CD8-positive, alpha-beta memory T cell (primary cell): ENCODE results near the gene UBXN10. TPM values are rescaled to one million over a fixed set of nuclear protein-coding genes. Genes with fewer than 3 reads are reported as not detected.
A peak's percentile ranks its signal among the peaks of the same experiment; 100 is the strongest.

ENCODE experiments used
- CTCF ChIA-PET: fragments of 350-600 bp; sonication (Branson Sonifier 250); formaldehyde crosslinking; loops from one replicate; lab custom pipeline; 2021; ENCODE audit warnings: antibody characterized with exemption; lab: Charles Lee
- POLR2A ChIA-PET: fragments of 350-600 bp; sonication (Branson Sonifier 250); formaldehyde crosslinking; loops from one replicate; lab custom pipeline; 2021; ENCODE audit warnings: antibody characterized with exemption; lab: Charles Lee
- DNase-seq, 5 donors: peaks; one replicate each; pipeline versions ENCODE4 v3.0.0 to v3.0.0-alpha.2; 2020 to 2022; ENCODE audit warnings: mixed read lengths in 1 of 5
- H3K27ac ChIP-seq: one replicate; pipeline ENCODE4 v1.7.0; 2013; ENCODE audit warnings: low read depth, mild to moderate bottlenecking, low read length, moderate library complexity
- H3K27me3 ChIP-seq: 2 replicates; pipeline ENCODE4 v1.7.0; 2013; ENCODE audit warnings: low read length, mild to moderate bottlenecking; ENCODE audit not compliant: insufficient read depth, poor library complexity, severe bottlenecking
- H3K36me3 ChIP-seq: 2 replicates; pipeline ENCODE4 v1.7.0; 2013; ENCODE audit warnings: mild to moderate bottlenecking, low read length, moderate library complexity; ENCODE audit not compliant: insufficient read depth
- H3K4me1 ChIP-seq: 2 replicates; pipeline ENCODE4 v1.7.0; 2013; ENCODE audit warnings: mild to moderate bottlenecking, low read length, moderate library complexity; ENCODE audit not compliant: insufficient read depth
- H3K4me3 ChIP-seq: 2 replicates; pipeline ENCODE4 v1.7.0; 2013; ENCODE audit warnings: mild to moderate bottlenecking, low read length
- H3K9me3 ChIP-seq: 2 replicates; pipeline ENCODE4 v1.7.0; 2013; ENCODE audit warnings: mild to moderate bottlenecking, low read length
- H3K27ac Mint-ChIP-seq, 8 donors: one replicate each; pipeline ENCODE4 v1.8.0; 2020 to 2021; ENCODE audit warnings: mixed read lengths in 8 of 8, mild to moderate bottlenecking in 6 of 8, inconsistent platforms in 3 of 8, moderate library complexity in 3 of 8
- H3K27me3 Mint-ChIP-seq, 2 donors: one replicate each; pipeline ENCODE4 v1.8.0; 2020 to 2021; ENCODE audit warnings: mixed read lengths in 2 of 2, mild to moderate bottlenecking in 1 of 2, moderate library complexity in 1 of 2
- H3K36me3 Mint-ChIP-seq, 3 donors: one replicate each; pipeline ENCODE4 v1.8.0; 2020 to 2021; ENCODE audit warnings: mixed read lengths in 3 of 3, inconsistent platforms in 1 of 3, mild to moderate bottlenecking in 1 of 3
- H3K4me1 Mint-ChIP-seq, 3 donors: one replicate each; pipeline ENCODE4 v1.8.0; 2020 to 2021; ENCODE audit warnings: mixed read lengths in 3 of 3, inconsistent platforms in 1 of 3, mild to moderate bottlenecking in 1 of 3
- H3K4me3 Mint-ChIP-seq, 7 donors: one replicate each; pipeline ENCODE4 v1.8.0; 2020 to 2021; ENCODE audit warnings: mixed read lengths in 7 of 7, mild to moderate bottlenecking in 6 of 7, moderate library complexity in 4 of 7, inconsistent platforms in 2 of 7
- H3K9me3 Mint-ChIP-seq, 5 donors: one replicate each; pipeline ENCODE4 v1.8.0; 2020 to 2022; ENCODE audit warnings: mixed read lengths in 5 of 5, mild to moderate bottlenecking in 3 of 5, moderate library complexity in 2 of 5, inconsistent platforms in 1 of 5
- polyA plus RNA-seq: library from polyadenylated mRNA; unstranded; fragments of 300-500 nt; fragmentation: Illumina TruSeq; gene quantifications from one replicate; pipeline ENCODE4 v1.2.3, GENCODE V29; 2021
- total RNA-seq, 2 experiments: library from RNA; stranded (reverse); gene quantifications; one replicate each; pipeline ENCODE4 v1.2.3, GENCODE V29; 2021

Gene UBXN10
- total and polyA plus RNA-seq, 3 experiments from 2014 or later: 0.38 to 1.4 (median 0.50) TPM

DNA sequence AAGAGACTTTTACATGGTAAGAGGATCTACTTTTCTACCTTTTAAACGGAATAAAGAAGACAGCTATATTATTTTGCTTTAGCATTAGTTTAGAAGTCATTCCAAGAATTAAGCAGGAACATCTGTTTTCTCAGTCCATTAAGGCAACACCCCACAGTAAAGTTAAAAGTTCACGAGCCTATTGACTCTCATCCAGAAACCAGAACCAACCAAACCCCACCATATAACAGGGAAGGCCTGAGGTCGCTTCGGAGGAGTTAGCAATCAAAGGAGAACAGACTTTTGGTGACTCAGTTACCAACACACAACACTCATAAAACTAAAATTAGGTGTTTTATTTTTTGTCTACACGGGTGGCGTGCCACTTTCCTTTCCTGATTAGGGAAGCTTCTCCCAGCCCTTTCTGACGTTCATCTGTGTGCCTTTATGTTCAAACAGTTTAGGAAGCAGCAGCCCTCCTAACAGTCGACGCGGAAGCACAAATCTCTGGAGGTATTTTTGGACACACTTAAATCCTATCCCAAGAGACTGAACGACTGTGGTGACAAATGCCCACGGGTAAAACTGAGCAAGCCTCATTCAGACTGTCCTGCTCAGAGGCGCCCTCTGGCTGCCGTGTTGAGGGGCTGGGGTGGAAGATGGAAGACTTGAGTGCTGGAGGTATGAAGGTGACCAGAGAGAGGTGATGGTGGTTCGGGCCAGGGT lies 9.0 kb downstream of the UBXN10 start:
- H3K9me3 ChIP-seq: no peaks in the 10 kb centered on the region
- no peak overlapping the region for H3K27ac ChIP-seq
- ChIA-PET POLR2A (no interaction called here), CTCF (interaction anchor here (1.0 to 5.3 kb wide), 7 partner anchors 13 to 276 kb away, joined by 3 to 47 read pairs (median 6); no protein-coding TSS in a partner anchor)
- no peak overlapping the region for H3K4me3 ChIP-seq
- H3K4me1 Mint-ChIP-seq: peaks cover 0 to 4% (median 0%) of the 10 kb centered on the region in 3 donors
- no peaks in the 10 kb centered on the region for H3K9me3 Mint-ChIP-seq
- H3K4me3 Mint-ChIP-seq: no peak overlapping the region
- H3K4me1 ChIP-seq: no peaks in the 10 kb centered on the region
- H3K27ac Mint-ChIP-seq: no peak overlapping the region
- H3K36me3 Mint-ChIP-seq: no peaks in the 10 kb centered on the region
- H3K36me3 ChIP-seq: no peaks in the 10 kb centered on the region
- H3K27me3 ChIP-seq: no peaks in the 10 kb centered on the region
- H3K27me3 Mint-ChIP-seq: peaks cover 17 to 56% of the 10 kb centered on the region in 2 donors
- peak; percentile 37 to 75 (median 56) for DNase-seq

DNA sequence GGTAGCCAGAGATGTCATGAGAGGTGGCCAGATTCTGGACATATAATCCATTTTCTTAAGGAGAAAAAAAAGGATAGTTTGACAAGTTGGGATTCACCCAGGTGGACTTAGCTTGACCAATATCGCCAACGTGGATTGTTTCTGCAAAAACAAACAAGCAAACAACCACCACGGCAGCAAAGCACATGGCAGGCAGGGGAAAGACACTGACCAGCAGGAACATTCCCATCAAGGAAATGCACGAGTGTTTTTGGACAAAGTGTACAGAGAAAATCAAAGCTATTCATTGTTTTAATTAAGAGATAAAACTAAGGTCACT lies 9.5 kb downstream of the UBXN10 start:
- Histone ChIP-seq H3K27ac (no peak overlapping the region), H3K4me3 (no peak overlapping the region), H3K27me3 (no peaks in the 10 kb centered on the region), H3K9me3 (no peaks in the 10 kb centered on the region), H3K4me1 (no peaks in the 10 kb centered on the region), H3K36me3 (no peaks in the 10 kb centered on the region)
- H3K27ac Mint-ChIP-seq: no peak overlapping the region
- H3K27me3 Mint-ChIP-seq: peaks cover 19 to 59% of the 10 kb centered on the region in 2 donors
- H3K4me1 Mint-ChIP-seq: peaks cover 0 to 4% (median 0%) of the 10 kb centered on the region in 3 donors
- ChIA-PET POLR2A (no interaction called here), CTCF (interaction anchor here (1.0 to 5.3 kb wide), 8 partner anchors 13 to 277 kb away, joined by 3 to 47 read pairs (median 6); no protein-coding TSS in a partner anchor)
- H3K4me3 Mint-ChIP-seq: no peak overlapping the region
- DNase-seq: no peak
- H3K36me3 Mint-ChIP-seq: no peaks in the 10 kb centered on the region
- no peaks in the 10 kb centered on the region for H3K9me3 Mint-ChIP-seq

- Histone ChIP-seq H3K4me1 (no peaks in the 10 kb centered on the region), H3K9me3 (no peaks in the 10 kb centered on the region), H3K27me3 (no peaks in the 10 kb centered on the region), H3K27ac (no peak overlapping the region), H3K36me3 (no peaks in the 10 kb centered on the region), H3K4me3 (no peak overlapping the region)
- Mint-ChIP-seq H3K36me3 (no peaks in the 10 kb centered on the region), H3K27ac (no peak overlapping the region), H3K9me3 (no peaks in the 10 kb centered on the region), H3K4me1 (peaks cover 0 to 4% (median 0%) of the 10 kb centered on the region in 3 donors), H3K4me3 (no peak overlapping the region), H3K27me3 (peaks cover 22 to 54% of the 10 kb centered on the region in 2 donors)
- POLR2A ChIA-PET: no interaction called here
- DNase-seq: no peak
- CTCF ChIA-PET: interaction anchor here (5.3 kb wide), 1 partner anchor 279 kb away, joined by 47 read pairs; no protein-coding TSS in a partner anchor
Observed at GRCh38 chr1:20197329-20197791, 11.5 kb downstream of the UBXN10 start.

DNA sequence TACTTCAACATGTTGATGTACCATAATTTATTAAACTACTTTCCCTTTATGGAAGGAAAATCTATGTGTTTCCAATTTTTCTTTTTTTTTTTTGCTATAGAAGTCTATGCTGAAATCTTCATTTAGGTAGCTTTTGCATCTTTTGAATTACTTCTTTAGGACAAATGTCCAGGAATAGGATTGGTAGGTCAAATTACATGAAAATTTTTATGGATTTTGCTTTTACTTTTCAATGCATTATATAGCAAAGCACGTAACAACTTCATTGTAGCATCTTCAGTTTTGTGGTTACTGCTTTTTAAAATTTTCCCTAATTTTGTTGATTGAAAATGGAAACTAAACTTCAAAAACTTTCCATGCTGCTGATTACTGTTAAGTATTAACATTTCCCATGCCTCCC lies 12.4 kb downstream of the UBXN10 start:
- Mint-ChIP-seq H3K4me3 (no peak overlapping the region), H3K4me1 (peaks cover 0 to 4% (median 0%) of the 10 kb centered on the region in 3 donors), H3K36me3 (no peaks in the 10 kb centered on the region), H3K9me3 (no peaks in the 10 kb centered on the region), H3K27me3 (peaks cover 22 to 53% of the 10 kb centered on the region in 2 donors), H3K27ac (no peak overlapping the region)
- Histone ChIP-seq H3K4me1 (no peaks in the 10 kb centered on the region), H3K27me3 (no peaks in the 10 kb centered on the region), H3K27ac (no peak overlapping the region), H3K9me3 (no peaks in the 10 kb centered on the region), H3K36me3 (no peaks in the 10 kb centered on the region), H3K4me3 (no peak overlapping the region)
- POLR2A ChIA-PET: no interaction called here
- CTCF ChIA-PET: no interaction called here
- DNase-seq: no peak

GRCh38 chr1:20198918-20199317 lies 13.0 kb downstream of the UBXN10 start:
- Histone ChIP-seq H3K9me3 (no peaks in the 10 kb centered on the region), H3K4me3 (no peak overlapping the region), H3K27me3 (no peaks in the 10 kb centered on the region), H3K27ac (no peak overlapping the region), H3K36me3 (no peaks in the 10 kb centered on the region), H3K4me1 (no peaks in the 10 kb centered on the region)
- no peak for DNase-seq
- Mint-ChIP-seq H3K27ac (no peak overlapping the region), H3K4me1 (peaks cover 0 to 4% (median 0%) of the 10 kb centered on the region in 3 donors), H3K4me3 (no peak overlapping the region), H3K36me3 (no peaks in the 10 kb centered on the region), H3K9me3 (no peaks in the 10 kb centered on the region), H3K27me3 (peaks cover 26 to 58% of the 10 kb centered on the region in 2 donors)
- POLR2A ChIA-PET: no interaction called here
- CTCF ChIA-PET: no interaction called here

GRCh38 chr1:20199403-20199802 lies 13.5 kb downstream of the UBXN10 start:
- H3K27ac ChIP-seq: no peak overlapping the region
- Mint-ChIP-seq H3K36me3 (no peaks in the 10 kb centered on the region), H3K9me3 (no peaks in the 10 kb centered on the region), H3K27me3 (peaks cover 26 to 53% of the 10 kb centered on the region in 2 donors), H3K4me3 (no peak overlapping the region), H3K27ac (no peak overlapping the region), H3K4me1 (peaks cover 0 to 4% (median 0%) of the 10 kb centered on the region in 3 donors)
- ChIA-PET POLR2A (no interaction called here), CTCF (interaction anchor here (1.0 kb wide), 1 partner anchor 13 kb away, joined by 3 read pairs; no protein-coding TSS in a partner anchor)
- no peaks in the 10 kb centered on the region for H3K9me3 ChIP-seq
- no peaks in the 10 kb centered on the region for H3K36me3 ChIP-seq
- no peaks in the 10 kb centered on the region for H3K27me3 ChIP-seq
- no peak overlapping the region for H3K4me3 ChIP-seq
- DNase-seq: no peak
- H3K4me1 ChIP-seq: no peaks in the 10 kb centered on the region

DNA sequence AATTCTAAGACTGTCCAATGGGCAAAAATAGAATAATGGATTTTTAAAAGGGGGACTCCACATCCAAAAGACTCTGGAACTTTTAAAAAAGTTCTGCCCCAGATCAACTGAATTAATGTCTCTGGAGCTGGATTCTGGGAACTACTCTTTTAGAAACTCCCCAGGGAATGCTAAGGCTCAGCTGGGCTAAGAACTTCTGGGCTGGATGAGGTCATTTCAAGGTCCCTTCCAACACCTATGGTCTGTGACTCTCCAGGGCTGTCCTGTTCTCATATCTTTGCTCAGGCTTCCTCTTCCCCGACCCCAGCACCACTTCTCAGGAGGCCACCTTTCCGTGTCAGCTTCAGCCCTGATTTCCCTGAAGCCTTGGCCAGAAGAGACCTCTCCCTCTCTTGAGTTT lies 13.9 kb downstream of the UBXN10 start:
- H3K27me3 ChIP-seq: no peaks in the 10 kb centered on the region
- Mint-ChIP-seq H3K36me3 (no peaks in the 10 kb centered on the region), H3K4me1 (peaks cover 0 to 4% (median 0%) of the 10 kb centered on the region in 3 donors), H3K9me3 (no peaks in the 10 kb centered on the region), H3K4me3 (no peak overlapping the region), H3K27me3 (peaks cover 26 to 49% of the 10 kb centered on the region in 2 donors), H3K27ac (no peak overlapping the region)
- no peak for DNase-seq
- ChIA-PET CTCF (interaction anchor here (1.0 kb wide), 1 partner anchor 13 kb away, joined by 3 read pairs; no protein-coding TSS in a partner anchor), POLR2A (no interaction called here)
- H3K4me3 ChIP-seq: no peak overlapping the region
- no peaks in the 10 kb centered on the region for H3K4me1 ChIP-seq
- no peaks in the 10 kb centered on the region for H3K36me3 ChIP-seq
- H3K27ac ChIP-seq: no peak overlapping the region
- H3K9me3 ChIP-seq: no peaks in the 10 kb centered on the region

DNA sequence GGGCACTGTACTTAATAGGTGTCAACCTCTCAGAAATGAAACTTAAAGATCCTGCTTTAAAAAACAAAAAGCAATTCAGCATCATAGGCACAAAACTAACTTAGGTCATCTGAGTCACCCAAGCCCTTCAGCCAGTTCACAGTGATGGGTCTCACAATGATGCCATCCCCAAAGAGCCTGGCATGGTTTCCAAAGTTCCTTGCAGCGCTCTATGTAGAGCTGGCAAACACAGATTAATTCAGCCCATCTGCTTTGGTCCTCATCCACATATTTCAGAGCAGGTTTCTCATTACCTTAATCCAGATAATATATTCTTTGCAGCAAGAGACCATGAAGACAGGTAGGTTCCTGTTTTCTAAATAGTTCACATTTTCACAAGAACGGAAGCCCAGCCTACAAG lies 15.1 kb downstream of the UBXN10 start:
- peaks cover 26 to 41% of the 10 kb centered on the region in 2 donors for H3K27me3 Mint-ChIP-seq
- no peaks in the 10 kb centered on the region for H3K36me3 ChIP-seq
- DNase-seq: no peak
- no peak overlapping the region for H3K4me3 ChIP-seq
- H3K4me3 Mint-ChIP-seq: no peak overlapping the region
- peak overlapping the region in 1 of 8 donors; percentile 32 for H3K27ac Mint-ChIP-seq
- H3K4me1 ChIP-seq: no peaks in the 10 kb centered on the region
- H3K9me3 ChIP-seq: no peaks in the 10 kb centered on the region
- no peaks in the 10 kb centered on the region for H3K36me3 Mint-ChIP-seq
- H3K27me3 ChIP-seq: no peaks in the 10 kb centered on the region
- H3K4me1 Mint-ChIP-seq: no peaks in the 10 kb centered on the region
- H3K9me3 Mint-ChIP-seq: no peaks in the 10 kb centered on the region
- CTCF ChIA-PET: no interaction called here
- POLR2A ChIA-PET: no interaction called here
- H3K27ac ChIP-seq: no peak overlapping the region
